Smooth muscle cell (in vitro differentiated cells): Measurements from ENCODE around the gene GIT2. TPM values are rescaled to one million over a fixed set of nuclear protein-coding genes. Genes with fewer than 3 reads are reported as not detected.
"Not testable (repeated sequence)": the region's sequence is repeated elsewhere in the genome, so short reads cannot be mapped to it uniquely, and the experiment has no call there.

ENCODE experiments used
- DNase-seq: peaks from one replicate; lab custom pipeline; 2025; ENCODE audit not compliant: unreplicated experiment; lab: John Stamatoyannopoulos, UW
- H2AFZ ChIP-seq: fragments of 200-600 bp; sonication (generic); 2 replicates; pipeline ENCODE4 v1.6.0; 2016; ENCODE audit warnings: antibody characterized with exemption, low read depth, mild to moderate bottlenecking
- H3F3A ChIP-seq: fragments of 200-600 bp; sonication (generic); 2 replicates; pipeline ENCODE4 v1.6.0; 2017; ENCODE audit warnings: antibody characterized with exemption, low read depth
- H3K27ac ChIP-seq: fragments of 200-600 bp; sonication (generic); 2 replicates; pipeline ENCODE4 v1.5.1; 2016; ENCODE audit warnings: low read depth, mild to moderate bottlenecking
- H3K27me3 ChIP-seq: fragments of 200-600 bp; sonication (generic); 2 replicates; pipeline ENCODE4 v1.6.1; 2016; ENCODE audit warnings: low read depth, mild to moderate bottlenecking
- H3K36me3 ChIP-seq: fragments of 200-600 bp; sonication (generic); 2 replicates; pipeline ENCODE4 v1.5.1; 2016; ENCODE audit warnings: low read depth
- H3K4me1 ChIP-seq: fragments of 200-600 bp; sonication (generic); 2 replicates; pipeline ENCODE4 v1.5.1; 2016; ENCODE audit warnings: low read depth
- H3K4me2 ChIP-seq: fragments of 200-600 bp; sonication (generic); 2 replicates; pipeline ENCODE4 v1.6.0; 2016; ENCODE audit warnings: mild to moderate bottlenecking
- H3K4me3 ChIP-seq: fragments of 200-600 bp; sonication (generic); 2 replicates; pipeline ENCODE4 v1.5.1; 2016; ENCODE audit warnings: mild to moderate bottlenecking
- H3K79me2 ChIP-seq: fragments of 200-600 bp; sonication (generic); 2 replicates; pipeline ENCODE4 v1.6.0; 2016; ENCODE audit warnings: low read depth, mild to moderate bottlenecking
- H3K9ac ChIP-seq: fragments of 200-600 bp; sonication (generic); 2 replicates; pipeline ENCODE4 v1.6.0; 2016; ENCODE audit warnings: low read depth
- H3K9me3 ChIP-seq: fragments of 200-600 bp; sonication (generic); replicated peaks from 2 replicates; pipeline ENCODE4 v1.5.1; 2016; ENCODE audit warnings: low read depth
- H4K20me1 ChIP-seq: fragments of 200-600 bp; sonication (generic); 2 replicates; pipeline ENCODE4 v1.6.0; 2016; ENCODE audit warnings: low read depth
- CTCF ChIP-seq: fragments of 200-600 bp; sonication (generic); IDR thresholded peaks from 2 replicates; pipeline ENCODE4 v1.5.1; 2017; ENCODE audit warnings: borderline replicate concordance, mild to moderate bottlenecking, antibody characterized with exemption; ENCODE audit not compliant: insufficient read depth, poor library complexity, severe bottlenecking
- WGBS: methylation state at CpG from one replicate; pipeline ENCODE4 v1.1.7; 2016; ENCODE audit warnings: low lambda C conversion rate; 5-methylcytosine and 5-hydroxymethylcytosine counted together
- polyA plus RNA-seq: library from polyadenylated mRNA; unstranded; fragments of >200 nt; fragmentation: Nextera tagmentation; extraction: Ambion mirVana; gene quantifications from 2 replicates; pipeline ENCODE4 v1.2.1, GENCODE V29; 2016
- total RNA-seq: library from RNA; depleted of rRNA; stranded (reverse); fragments of >200 nt; gene quantifications from 2 replicates; pipeline ENCODE4 v1.2.3, GENCODE V29; 2014

The GIT2 gene
- total and polyA plus RNA-seq, 2 experiments from 2014 or later: 20.3 to 27.3 TPM

GRCh38 chr12:109902891-109903418 lies 93.2 kb downstream of the GIT2 start:
- H3K79me2 ChIP-seq: no peaks in the 10 kb centered on the region
- H3K27me3 ChIP-seq: no peaks in the 10 kb centered on the region
- no peak overlapping the region for H3K27ac ChIP-seq
- H3K9me3 ChIP-seq: no peaks in the 10 kb centered on the region
- no peaks in the 10 kb centered on the region for H4K20me1 ChIP-seq
- H3K36me3 ChIP-seq: peaks cover 3% of the 10 kb centered on the region
- no peak for TF ChIP-seq CTCF
- no peak overlapping the region for H3K4me3 ChIP-seq
- peaks cover 6% of the 10 kb centered on the region for H3K4me1 ChIP-seq
- no peak overlapping the region for H2AFZ ChIP-seq
- 89% methylated on average over 15 of the region's 15 CpGs for WGBS
- H3K4me2 ChIP-seq: no peak overlapping the region
- no peaks in the 10 kb centered on the region for H3F3A ChIP-seq
- no peak overlapping the region for H3K9ac ChIP-seq
- DNase-seq: no peak

GRCh38 chr12:109900752-109901580 lies 95.2 kb downstream of the GIT2 start:
- Histone ChIP-seq H3K27ac (no peak overlapping the region), H3K9me3 (no peaks in the 10 kb centered on the region), H4K20me1 (no peaks in the 10 kb centered on the region), H3K36me3 (peaks cover 3% of the 10 kb centered on the region), H3K4me1 (peaks cover 6% of the 10 kb centered on the region), H3K4me3 (peak overlapping the region; percentile 82), H3K79me2 (no peaks in the 10 kb centered on the region), H3K9ac (peak overlapping the region; percentile 60), H3K27me3 (no peaks in the 10 kb centered on the region), H2AFZ (peak overlapping the region; percentile 94), H3F3A (no peaks in the 10 kb centered on the region), H3K4me2 (peak overlapping the region; percentile 89)
- no peak for TF ChIP-seq CTCF
- 3% methylated on average over 16 of the region's 16 CpGs for WGBS
- no peak for DNase-seq

- H3K79me2 ChIP-seq: no peaks in the 10 kb centered on the region
- H3K27ac ChIP-seq: peak within 1 kb of the TSS; percentile 23
- peak within 1 kb of the TSS; percentile 89 for H3K4me2 ChIP-seq
- DNase-seq: peak; percentile 29
- H2AFZ ChIP-seq: peak within 1 kb of the TSS; percentile 94
- peaks cover 3% of the 10 kb centered on the region for H3K36me3 ChIP-seq
- TF ChIP-seq CTCF: no peak
- peak within 1 kb of the TSS; percentile 82 for H3K4me3 ChIP-seq
- H4K20me1 ChIP-seq: no peaks in the 10 kb centered on the region
- no peaks in the 10 kb centered on the region for H3K27me3 ChIP-seq
- H3K9ac ChIP-seq: peak within 1 kb of the TSS; percentile 60
- H3F3A ChIP-seq: no peaks in the 10 kb centered on the region
- peaks cover 6% of the 10 kb centered on the region for H3K4me1 ChIP-seq
- 4% methylated on average over 62 of the region's 69 CpGs for WGBS
- no peaks in the 10 kb centered on the region for H3K9me3 ChIP-seq
Observed at GRCh38 chr12:109899783-109900751, 96.1 kb downstream of the GIT2 start, which contains the start of gene TCHP. TSS of gene TCHP (plus strand) at chr12:109900274. CDS start at chr12:109903027, 2,753 bp downstream.

- H3K9me3 ChIP-seq, H3K79me2 ChIP-seq, H3F3A ChIP-seq, H3K27me3 ChIP-seq, DNase-seq, H4K20me1 ChIP-seq, H3K4me1 ChIP-seq, H3K36me3 ChIP-seq: not testable (repeated sequence)
- peak overlapping the region; percentile 94 for H2AFZ ChIP-seq
- H3K4me3 ChIP-seq: peak overlapping the region; percentile 82
- H3K9ac ChIP-seq: peak overlapping the region; percentile 60
- WGBS: 96% methylated on average over 15 of the region's 15 CpGs
- peak overlapping the region; percentile 89 for H3K4me2 ChIP-seq
- peak overlapping the region; percentile 23 for H3K27ac ChIP-seq
Observed at GRCh38 chr12:109899345-109899744, 96.8 kb downstream of the GIT2 start.
